ENCODE measurements around the gene EXOC6B. TPM values are rescaled to one million over a fixed set of nuclear protein-coding genes. Genes with fewer than 3 reads are reported as not detected.
A peak's percentile ranks its signal among the peaks of the same experiment; 100 is the strongest.

EXOC6B gene
- total RNA-seq, 1 donor from 2014 or later = 104 TPM

GRCh38 chr2:72183466-72183865, 642.4 kb downstream of the EXOC6B start:
- Mint-ChIP-seq H3K27me3 (ENCODE audit: low read depth) (no peaks in the 10 kb centered on the region), H3K9me3 (no peaks in the 10 kb centered on the region), H3K36me3 (peaks cover 35% of the 10 kb centered on the region), H3K4me3 (no peak overlapping the region), H3K27ac (peak overlapping the region; percentile 80), H3K4me1 (peaks cover 18% of the 10 kb centered on the region)
- no peak for TF ChIP-seq CTCF (IDR thresholded peaks at IDR 0.05; ENCODE audit: unreplicated experiment)
- no peak for DNase-seq (ENCODE audit: low spot score in 2 of 2, unreplicated experiment in 2 of 2)

- no peak for TF ChIP-seq CTCF (IDR thresholded peaks at IDR 0.05; ENCODE audit: unreplicated experiment)
- Mint-ChIP-seq H3K27me3 (ENCODE audit: low read depth) (no peaks in the 10 kb centered on the region), H3K27ac (peak overlapping the region; percentile 80), H3K4me3 (no peak overlapping the region), H3K4me1 (peaks cover 18% of the 10 kb centered on the region), H3K9me3 (no peaks in the 10 kb centered on the region), H3K36me3 (peaks cover 39% of the 10 kb centered on the region)
- no peak for DNase-seq (ENCODE audit: low spot score in 2 of 2, unreplicated experiment in 2 of 2)
Measured at GRCh38 chr2:72183016-72183415, 642.8 kb downstream of the EXOC6B start.

GRCh38 chr2:72182547-72182946, 643.3 kb downstream of the EXOC6B start:
- no peak for TF ChIP-seq CTCF (IDR thresholded peaks at IDR 0.05; ENCODE audit: unreplicated experiment)
- peaks cover 18% of the 10 kb centered on the region for H3K4me1 Mint-ChIP-seq
- H3K27ac Mint-ChIP-seq = peak overlapping the region; percentile 80
- no peaks in the 10 kb centered on the region for H3K9me3 Mint-ChIP-seq
- H3K27me3 Mint-ChIP-seq (ENCODE audit: low read depth) = no peaks in the 10 kb centered on the region
- no peak overlapping the region for H3K4me3 Mint-ChIP-seq
- DNase-seq (ENCODE audit: low spot score in 2 of 2, unreplicated experiment in 2 of 2) = no peak
- H3K36me3 Mint-ChIP-seq = peaks cover 44% of the 10 kb centered on the region

GRCh38 chr2:72181616-72182015, 644.2 kb downstream of the EXOC6B start:
- TF ChIP-seq CTCF (IDR thresholded peaks at IDR 0.05; ENCODE audit: unreplicated experiment) = no peak
- Mint-ChIP-seq H3K36me3 (peaks cover 50% of the 10 kb centered on the region), H3K9me3 (no peaks in the 10 kb centered on the region), H3K4me1 (peaks cover 18% of the 10 kb centered on the region), H3K27me3 (ENCODE audit: low read depth) (no peaks in the 10 kb centered on the region), H3K27ac (no peak overlapping the region), H3K4me3 (no peak overlapping the region)
- no peak for DNase-seq (ENCODE audit: low spot score in 2 of 2, unreplicated experiment in 2 of 2)

- Mint-ChIP-seq H3K27me3 (ENCODE audit: low read depth) (no peaks in the 10 kb centered on the region), H3K36me3 (peaks cover 60% of the 10 kb centered on the region), H3K27ac (no peak overlapping the region), H3K9me3 (no peaks in the 10 kb centered on the region), H3K4me3 (no peak overlapping the region), H3K4me1 (peaks cover 18% of the 10 kb centered on the region)
- DNase-seq (ENCODE audit: low spot score in 2 of 2, unreplicated experiment in 2 of 2) = no peak
- no peak for TF ChIP-seq CTCF (IDR thresholded peaks at IDR 0.05; ENCODE audit: unreplicated experiment)
Measured at GRCh38 chr2:72180351-72180750, 645.5 kb downstream of the EXOC6B start.

GRCh38 chr2:72178551-72178950, 647.3 kb downstream of the EXOC6B start:
- peaks cover 19% of the 10 kb centered on the region for H3K4me1 Mint-ChIP-seq
- no peak for TF ChIP-seq CTCF (IDR thresholded peaks at IDR 0.05; ENCODE audit: unreplicated experiment)
- no peak for DNase-seq (ENCODE audit: low spot score in 2 of 2, unreplicated experiment in 2 of 2)
- no peak overlapping the region for H3K4me3 Mint-ChIP-seq
- no peaks in the 10 kb centered on the region for H3K27me3 Mint-ChIP-seq (ENCODE audit: low read depth)
- no peaks in the 10 kb centered on the region for H3K9me3 Mint-ChIP-seq
- H3K27ac Mint-ChIP-seq = no peak overlapping the region
- peaks cover 74% of the 10 kb centered on the region for H3K36me3 Mint-ChIP-seq
